Measurements from ENCODE around the gene HTR4. TPM values are rescaled to one million over a fixed set of nuclear protein-coding genes. Genes with fewer than 3 reads are reported as not detected.
"Not testable (repeated sequence)": the region's sequence is repeated elsewhere in the genome, so short reads cannot be mapped to it uniquely, and the experiment has no call there.

The HTR4 gene
- polyA plus RNA-seq, 1 donor from 2014 or later, result not detected

DNA sequence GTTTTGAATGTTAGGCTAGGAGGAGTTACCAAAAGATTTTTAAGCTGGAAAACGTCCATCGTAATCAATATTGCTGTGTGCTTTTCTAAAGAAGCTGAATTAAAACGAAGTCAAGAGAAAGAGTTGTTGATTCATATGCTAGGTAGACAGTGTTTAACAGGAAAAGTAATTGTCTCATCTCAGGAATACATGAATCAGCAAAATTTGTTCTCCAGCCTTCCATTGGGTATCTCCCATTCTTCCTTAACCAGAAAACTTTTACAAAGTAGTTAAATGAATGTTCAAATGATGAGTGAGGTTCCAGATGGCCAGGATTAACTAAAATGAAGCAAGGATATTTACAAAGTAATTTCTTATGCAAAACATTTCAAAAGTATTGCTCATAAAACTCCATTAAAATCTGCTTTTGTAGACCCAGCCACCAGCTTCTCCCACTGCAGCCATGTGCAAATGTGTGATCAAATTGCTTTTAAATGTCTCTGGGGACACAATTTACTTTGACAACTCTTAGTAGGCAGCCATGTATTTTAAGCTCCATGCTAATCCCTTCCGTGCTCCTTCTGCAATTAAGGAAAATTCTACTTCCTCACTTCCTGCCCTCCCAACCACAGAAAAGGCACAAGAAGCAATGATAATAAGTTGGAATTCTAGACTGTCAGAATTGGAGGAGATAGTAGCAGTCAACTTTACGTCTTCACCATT is 121.2 kb downstream of the HTR4 start:
- no peaks in the 10 kb centered on the region for H3K9me2 ChIP-seq (ENCODE audit: insufficient read depth, low read length)
- H3F3A ChIP-seq (ENCODE audit: insufficient read depth, low read length, poor library complexity, severe bottlenecking), result no peaks in the 10 kb centered on the region
- no peaks in the 10 kb centered on the region for H3K36me3 ChIP-seq (ENCODE audit: insufficient read depth, low read length)
- no peaks in the 10 kb centered on the region for H3K9me3 ChIP-seq (ENCODE audit: low read length)
- no peaks in the 10 kb centered on the region for H4K20me1 ChIP-seq (ENCODE audit: insufficient read depth)
- no peak overlapping the region for H3K4me2 ChIP-seq (ENCODE audit: low read length)
- H3K9ac ChIP-seq (ENCODE audit: low read length), result no peak overlapping the region
- H3K27ac ChIP-seq (ENCODE audit: low read length), result no peak overlapping the region
- no peak overlapping the region for H3K4me3 ChIP-seq (ENCODE audit: low read length)
- H2AFZ ChIP-seq (ENCODE audit: low read depth, low read length), result no peak overlapping the region
- no peaks in the 10 kb centered on the region for H3K79me2 ChIP-seq (replicated peaks; ENCODE audit: insufficient read depth, low read length)
- no peaks in the 10 kb centered on the region for H3K27me3 ChIP-seq (ENCODE audit: insufficient read depth, low read depth, low read length)
- TF ChIP-seq MXI1 (conservative IDR thresholded peaks at IDR 0.05; ENCODE audit: poor library complexity, severe bottlenecking) (no peak), SMC3 (conservative IDR thresholded peaks at IDR 0.05; ENCODE audit: poor library complexity) (no peak), EZH2 (IDR thresholded peaks at IDR 0.05; ENCODE audit: borderline replicate concordance, insufficient read depth, low read length, poor library complexity, severe bottlenecking) (no peak), POLR2AphosphoS5 (IDR thresholded peaks at IDR 0.05) (no peak), EP300 (conservative IDR thresholded peaks at IDR 0.05; ENCODE audit: poor library complexity, severe bottlenecking) (no peak), RAD21 (conservative IDR thresholded peaks at IDR 0.05) (no peak)
- TF ChIP-seq, protein P1, sequence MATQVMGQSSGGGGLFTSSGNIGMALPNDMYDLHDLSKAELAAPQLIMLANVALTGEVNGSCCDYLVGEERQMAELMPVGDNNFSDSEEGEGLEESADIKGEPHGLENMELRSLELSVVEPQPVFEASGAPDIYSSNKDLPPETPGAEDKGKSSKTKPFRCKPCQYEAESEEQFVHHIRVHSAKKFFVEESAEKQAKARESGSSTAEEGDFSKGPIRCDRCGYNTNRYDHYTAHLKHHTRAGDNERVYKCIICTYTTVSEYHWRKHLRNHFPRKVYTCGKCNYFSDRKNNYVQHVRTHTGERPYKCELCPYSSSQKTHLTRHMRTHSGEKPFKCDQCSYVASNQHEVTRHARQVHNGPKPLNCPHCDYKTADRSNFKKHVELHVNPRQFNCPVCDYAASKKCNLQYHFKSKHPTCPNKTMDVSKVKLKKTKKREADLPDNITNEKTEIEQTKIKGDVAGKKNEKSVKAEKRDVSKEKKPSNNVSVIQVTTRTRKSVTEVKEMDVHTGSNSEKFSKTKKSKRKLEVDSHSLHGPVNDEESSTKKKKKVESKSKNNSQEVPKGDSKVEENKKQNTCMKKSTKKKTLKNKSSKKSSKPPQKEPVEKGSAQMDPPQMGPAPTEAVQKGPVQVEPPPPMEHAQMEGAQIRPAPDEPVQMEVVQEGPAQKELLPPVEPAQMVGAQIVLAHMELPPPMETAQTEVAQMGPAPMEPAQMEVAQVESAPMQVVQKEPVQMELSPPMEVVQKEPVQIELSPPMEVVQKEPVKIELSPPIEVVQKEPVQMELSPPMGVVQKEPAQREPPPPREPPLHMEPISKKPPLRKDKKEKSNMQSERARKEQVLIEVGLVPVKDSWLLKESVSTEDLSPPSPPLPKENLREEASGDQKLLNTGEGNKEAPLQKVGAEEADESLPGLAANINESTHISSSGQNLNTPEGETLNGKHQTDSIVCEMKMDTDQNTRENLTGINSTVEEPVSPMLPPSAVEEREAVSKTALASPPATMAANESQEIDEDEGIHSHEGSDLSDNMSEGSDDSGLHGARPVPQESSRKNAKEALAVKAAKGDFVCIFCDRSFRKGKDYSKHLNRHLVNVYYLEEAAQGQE (IDR thresholded peaks at IDR 0.05; ENCODE audit: borderline replicate concordance), result no peak
- TF ChIP-seq, protein P2, sequence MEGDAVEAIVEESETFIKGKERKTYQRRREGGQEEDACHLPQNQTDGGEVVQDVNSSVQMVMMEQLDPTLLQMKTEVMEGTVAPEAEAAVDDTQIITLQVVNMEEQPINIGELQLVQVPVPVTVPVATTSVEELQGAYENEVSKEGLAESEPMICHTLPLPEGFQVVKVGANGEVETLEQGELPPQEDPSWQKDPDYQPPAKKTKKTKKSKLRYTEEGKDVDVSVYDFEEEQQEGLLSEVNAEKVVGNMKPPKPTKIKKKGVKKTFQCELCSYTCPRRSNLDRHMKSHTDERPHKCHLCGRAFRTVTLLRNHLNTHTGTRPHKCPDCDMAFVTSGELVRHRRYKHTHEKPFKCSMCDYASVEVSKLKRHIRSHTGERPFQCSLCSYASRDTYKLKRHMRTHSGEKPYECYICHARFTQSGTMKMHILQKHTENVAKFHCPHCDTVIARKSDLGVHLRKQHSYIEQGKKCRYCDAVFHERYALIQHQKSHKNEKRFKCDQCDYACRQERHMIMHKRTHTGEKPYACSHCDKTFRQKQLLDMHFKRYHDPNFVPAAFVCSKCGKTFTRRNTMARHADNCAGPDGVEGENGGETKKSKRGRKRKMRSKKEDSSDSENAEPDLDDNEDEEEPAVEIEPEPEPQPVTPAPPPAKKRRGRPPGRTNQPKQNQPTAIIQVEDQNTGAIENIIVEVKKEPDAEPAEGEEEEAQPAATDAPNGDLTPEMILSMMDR (IDR thresholded peaks at IDR 0.05; ENCODE audit: poor library complexity, severe bottlenecking), result no peak

DNA sequence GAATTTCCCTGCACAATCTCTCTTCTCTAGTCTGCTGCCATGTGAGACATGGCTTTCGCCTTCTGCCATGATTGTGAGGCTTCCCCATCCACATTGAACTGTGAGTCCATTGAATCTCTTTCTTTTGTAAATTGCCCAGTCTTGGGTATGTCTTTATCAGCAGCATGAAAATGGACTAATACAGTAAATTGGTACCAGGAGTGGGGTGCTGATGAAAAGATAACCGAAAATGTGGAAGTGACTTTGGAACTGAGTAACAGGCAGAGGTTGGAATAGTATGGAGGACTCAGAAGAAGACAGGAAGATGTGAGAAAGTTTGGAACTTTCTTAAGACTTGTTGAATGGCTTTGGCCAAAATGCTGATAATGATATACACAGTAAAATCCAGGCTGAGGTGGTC is 124.9 kb downstream of the HTR4 start:
- H3K27ac ChIP-seq (ENCODE audit: low read length); H3K4me2 ChIP-seq (ENCODE audit: low read length); H3F3A ChIP-seq (ENCODE audit: insufficient read depth, low read length, poor library complexity, severe bottlenecking); H4K20me1 ChIP-seq (ENCODE audit: insufficient read depth); H2AFZ ChIP-seq (ENCODE audit: low read depth, low read length); H3K79me2 ChIP-seq (replicated peaks; ENCODE audit: insufficient read depth, low read length); H3K4me3 ChIP-seq (ENCODE audit: low read length); H3K36me3 ChIP-seq (ENCODE audit: insufficient read depth, low read length); H3K9me3 ChIP-seq (ENCODE audit: low read length); H3K9ac ChIP-seq (ENCODE audit: low read length); H3K27me3 ChIP-seq (ENCODE audit: insufficient read depth, low read depth, low read length); H3K9me2 ChIP-seq (ENCODE audit: insufficient read depth, low read length): not testable (repeated sequence)

DNA sequence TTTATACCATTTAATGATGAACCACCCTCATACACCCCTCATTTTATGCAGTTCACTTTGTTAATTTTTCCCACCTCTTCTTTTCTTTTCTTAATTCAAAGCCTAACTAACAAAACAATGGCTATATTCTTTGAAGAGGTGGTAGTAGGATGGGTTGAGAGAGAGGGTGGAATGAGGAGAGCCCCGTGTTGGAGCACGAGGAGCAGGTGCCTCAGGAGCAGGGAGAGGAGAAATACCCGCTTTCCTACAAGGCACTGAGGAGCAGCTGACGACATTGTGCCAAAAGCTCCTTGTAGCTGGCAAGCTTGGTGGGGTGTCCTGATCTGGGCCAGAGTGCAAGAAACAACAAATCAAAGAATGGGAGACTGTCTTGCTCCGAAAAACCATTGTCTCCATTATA is 129.6 kb downstream of the HTR4 start:
- Histone ChIP-seq H2AFZ (ENCODE audit: low read depth, low read length) (no peak overlapping the region), H3K4me3 (ENCODE audit: low read length) (no peak overlapping the region), H3K27me3 (ENCODE audit: insufficient read depth, low read depth, low read length) (no peaks in the 10 kb centered on the region), H3F3A (ENCODE audit: insufficient read depth, low read length, poor library complexity, severe bottlenecking) (no peaks in the 10 kb centered on the region), H3K79me2 (replicated peaks; ENCODE audit: insufficient read depth, low read length) (no peaks in the 10 kb centered on the region), H3K9ac (ENCODE audit: low read length) (no peak overlapping the region), H3K9me3 (ENCODE audit: low read length) (no peaks in the 10 kb centered on the region), H3K27ac (ENCODE audit: low read length) (no peak overlapping the region), H3K4me2 (ENCODE audit: low read length) (no peak overlapping the region), H3K36me3 (ENCODE audit: insufficient read depth, low read length) (no peaks in the 10 kb centered on the region), H4K20me1 (ENCODE audit: insufficient read depth) (no peaks in the 10 kb centered on the region), H3K9me2 (ENCODE audit: insufficient read depth, low read length) (no peaks in the 10 kb centered on the region)
- TF ChIP-seq EP300 (conservative IDR thresholded peaks at IDR 0.05; ENCODE audit: poor library complexity, severe bottlenecking) (no peak), SMC3 (conservative IDR thresholded peaks at IDR 0.05; ENCODE audit: poor library complexity) (no peak), RAD21 (conservative IDR thresholded peaks at IDR 0.05) (no peak), EZH2 (IDR thresholded peaks at IDR 0.05; ENCODE audit: borderline replicate concordance, insufficient read depth, low read length, poor library complexity, severe bottlenecking) (no peak), POLR2AphosphoS5 (IDR thresholded peaks at IDR 0.05) (no peak), TAF1 (IDR thresholded peaks at IDR 0.05; ENCODE audit: low read depth) (no peak), MXI1 (conservative IDR thresholded peaks at IDR 0.05; ENCODE audit: poor library complexity, severe bottlenecking) (no peak)
- TF ChIP-seq, protein P1 (IDR thresholded peaks at IDR 0.05; ENCODE audit: borderline replicate concordance), result no peak
- TF ChIP-seq, protein P2 (IDR thresholded peaks at IDR 0.05; ENCODE audit: poor library complexity, severe bottlenecking), result no peak

All from neural cell (in vitro differentiated cells).